ENCODE measurements around the gene MINPP1.

DNA sequence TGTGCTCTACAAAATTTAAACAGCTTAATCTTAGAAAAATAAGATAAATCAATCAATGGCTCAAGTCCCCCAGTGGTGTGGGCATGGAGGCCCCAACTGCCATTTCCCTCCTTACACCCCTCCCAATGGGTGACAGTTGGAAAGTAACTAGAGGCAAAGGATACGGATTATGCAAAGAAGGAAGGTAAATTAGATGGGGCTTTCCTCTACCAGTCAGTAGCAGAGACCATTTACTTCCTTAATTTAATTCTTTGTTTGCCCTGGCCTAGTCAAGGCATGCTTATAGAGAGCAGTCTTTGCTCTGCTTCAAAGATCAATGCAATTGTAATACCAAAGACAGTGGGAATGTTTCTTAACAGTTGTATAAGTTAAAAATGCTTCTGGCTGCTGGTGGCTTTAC lies 91.7 kb downstream of the MINPP1 start:
- TF ChIP-seq CTCF (conservative IDR thresholded peaks at IDR 0.05; ENCODE audit: low read depth, low read length) = no peak
- no peak for TF ChIP-seq MXI1 (IDR thresholded peaks at IDR 0.05; ENCODE audit: borderline replicate concordance, low read depth, low read length)
- no peak for TF ChIP-seq RAD21 (IDR thresholded peaks at IDR 0.05; ENCODE audit: low read length)
